Measurements from ENCODE around the gene SPOCK3.
"Not testable (repeated sequence)": the region's sequence is repeated elsewhere in the genome, so short reads cannot be mapped to it uniquely, and the experiment has no call there.

Gene SPOCK3

GRCh38 chr4:167031534-167032156 is 202.6 kb downstream of the SPOCK3 start:
- DNase-seq: no peak

- no peak for DNase-seq
These were observed 205.3 kb downstream of the SPOCK3 start for GRCh38 chr4:167028976-167029375.

GRCh38 chr4:167025670-167026069 is 208.6 kb downstream of the SPOCK3 start:
- no peak for DNase-seq

GRCh38 chr4:167023364-167023925 is 210.8 kb downstream of the SPOCK3 start:
- DNase-seq: no peak

GRCh38 chr4:167021545-167022155 is 212.6 kb downstream of the SPOCK3 start:
- no peak for DNase-seq

GRCh38 chr4:167020410-167020809 is 213.9 kb downstream of the SPOCK3 start:
- no peak for DNase-seq

GRCh38 chr4:167014944-167015343 is 219.3 kb downstream of the SPOCK3 start:
- DNase-seq: no peak

GRCh38 chr4:167003326-167003725 is 231.0 kb downstream of the SPOCK3 start:
- DNase-seq: no peak

- no peak for DNase-seq
These were observed 234.0 kb downstream of the SPOCK3 start for GRCh38 chr4:167000141-167000852.

- DNase-seq: no peak
These were observed 238.1 kb downstream of the SPOCK3 start for GRCh38 chr4:166996216-166996615.

- DNase-seq: no peak
These were observed 239.6 kb downstream of the SPOCK3 start for GRCh38 chr4:166994686-166995085.

GRCh38 chr4:166991006-166991561 is 243.2 kb downstream of the SPOCK3 start:
- no peak for DNase-seq

- DNase-seq: no peak
These were observed 244.4 kb downstream of the SPOCK3 start for GRCh38 chr4:166989886-166990285.

GRCh38 chr4:166987026-166987425 is 247.3 kb downstream of the SPOCK3 start:
- no peak for DNase-seq

- DNase-seq: no peak
These were observed 252.4 kb downstream of the SPOCK3 start for GRCh38 chr4:166981847-166982246.

- DNase-seq: no peak
These were observed 253.9 kb downstream of the SPOCK3 start for GRCh38 chr4:166980419-166980818.

GRCh38 chr4:166977596-166977995 is 256.7 kb downstream of the SPOCK3 start:
- DNase-seq: no peak

GRCh38 chr4:166972071-166972470 is 262.2 kb downstream of the SPOCK3 start:
- DNase-seq: no peak

- DNase-seq: not testable (repeated sequence)
These were observed 266.1 kb downstream of the SPOCK3 start for GRCh38 chr4:166968219-166968618.

- no peak for DNase-seq
These were observed 268.7 kb downstream of the SPOCK3 start for GRCh38 chr4:166965562-166965961.

GRCh38 chr4:166957451-166957850 is 276.8 kb downstream of the SPOCK3 start:
- no peak for DNase-seq

- no peak for DNase-seq
These were observed 277.8 kb downstream of the SPOCK3 start for GRCh38 chr4:166956484-166956883.

GRCh38 chr4:166941629-166942028 is 292.7 kb downstream of the SPOCK3 start:
- no peak for DNase-seq

- no peak for DNase-seq
These were observed 303.8 kb downstream of the SPOCK3 start for GRCh38 chr4:166930464-166930863.

Data from DMS 273 treated with DMSO at 0.1 percent for 48 hours (cell line).